Panc1 (cell line): ENCODE measurements around the gene FLT3. TPM values are rescaled to one million over a fixed set of nuclear protein-coding genes. Genes with fewer than 3 reads are reported as not detected.

Experiments used
- ATAC-seq: fragments of 200-7000 bp; cut with Tn5 transposase; 2 replicates; pipeline ENCODE4 v1.9.1; 2020; ENCODE audit warnings: mild to moderate bottlenecking, moderate library complexity
- BruUV-seq: library from RNA; stranded (reverse); fragments of 400-500 nt; replicated peaks from 2 replicates; lab custom pipeline; 2021; lab: Mats Ljungman, UMichigan
- CTCF ChIA-PET: fragments of 300-600 bp; sonication (Branson Sonifier 250); formaldehyde crosslinking; loops from one replicate; lab custom pipeline; 2022; ENCODE audit warnings: antibody characterized with exemption; lab: Charles Lee
- POLR2A ChIA-PET: fragments of 300-600 bp; sonication (Branson Sonifier 250); formaldehyde crosslinking; loops from one replicate; lab custom pipeline; 2022; ENCODE audit warnings: antibody characterized with exemption; lab: Charles Lee
- DNase-seq: peaks from one replicate; pipeline ENCODE4 v3.0.0-alpha.2; 2010; ENCODE audit warnings: low read depth, low spot score
- H3K27ac ChIP-seq: 2 replicates; pipeline ENCODE4 v1.5.1; 2011; ENCODE audit warnings: mild to moderate bottlenecking, low read length, inconsistent platforms
- H3K27me3 ChIP-seq: fragments of 200-500 bp; sonication (Bioruptor generic); 2 replicates; pipeline ENCODE4 v1.6.0; 2014; ENCODE audit warnings: low read length, inconsistent platforms; ENCODE audit not compliant: control insufficient read depth, insufficient read depth
- H3K36me3 ChIP-seq: fragments of 200-500 bp; sonication (Bioruptor generic); 2 replicates; pipeline ENCODE4 v1.5.1; 2014; ENCODE audit warnings: inconsistent platforms, mild to moderate bottlenecking, low read length, moderate library complexity; ENCODE audit not compliant: control insufficient read depth, insufficient read depth
- H3K4me1 ChIP-seq: 2 replicates; pipeline ENCODE4 v1.5.1; 2011; ENCODE audit warnings: inconsistent platforms, mild to moderate bottlenecking, low read length, moderate library complexity; ENCODE audit not compliant: control insufficient read depth, insufficient read depth
- H3K4me3 ChIP-seq, 2 experiments: 2 replicates each; pipeline ENCODE4 v1.5.1; 2011 to 2012; ENCODE audit warnings: low read depth in 2 of 2, low read length in 2 of 2, mild to moderate bottlenecking in 2 of 2, inconsistent platforms in 1 of 2, moderate library complexity in 1 of 2
- H3K9me3 ChIP-seq: fragments of 200-500 bp; sonication (Bioruptor generic); 2 replicates; pipeline ENCODE4 v1.5.1; 2014; ENCODE audit warnings: low read depth, mild to moderate bottlenecking, inconsistent platforms, low read length, moderate library complexity; ENCODE audit not compliant: control insufficient read depth, insufficient read depth
- POLR2AphosphoS5 ChIP-seq: IDR thresholded peaks from 2 replicates; pipeline ENCODE4 v1.6.1; 2012; ENCODE audit warnings: mild to moderate bottlenecking, low read depth, low read length, moderate library complexity
- SIN3A ChIP-seq: IDR thresholded peaks from 2 replicates; pipeline ENCODE4 v1.6.1; 2012; ENCODE audit warnings: low read depth, mild to moderate bottlenecking, low read length, moderate library complexity, borderline replicate concordance; ENCODE audit not compliant: insufficient read depth
- TCF7L2 ChIP-seq: IDR thresholded peaks from 2 replicates; pipeline ENCODE4 v1.6.1; 2011; ENCODE audit warnings: mild to moderate bottlenecking, low read depth, low read length, inconsistent platforms
- in situ Hi-C: cut with HindIII; loops from 2 replicates; pipeline ENCODE4 v1.10.0; 2016; ENCODE audit warnings: low sequenced_read_pairs, low pct_unique_long_range_greater_than_20kb
- intact Hi-C: fragments of 100-400 bp; cut with micrococcal nuclease; formaldehyde crosslinking; loops from one replicate; pipeline ENCODE4 v1.10.0; 2022; ENCODE audit not compliant: unreplicated experiment
- total RNA-seq: library from RNA; stranded (reverse); gene quantifications from one replicate; pipeline ENCODE4 v1.2.1, GENCODE V29; 2021; ENCODE audit not compliant: unreplicated experiment
- TF ChIP-seq, protein P1 (sequence below), 2 experiments: IDR thresholded peaks; 2 replicates each; pipeline ENCODE4 v1.6.1; 2011 to 2012; ENCODE audit warnings: low read depth in 2 of 2, control low read depth in 1 of 2, low read length in 1 of 2, mild to moderate bottlenecking in 1 of 2, moderate library complexity in 1 of 2; ENCODE audit not compliant: insufficient read depth in 1 of 2
- TF ChIP-seq, protein P2 (sequence below): fragments of 450-650 bp; IDR thresholded peaks from 2 replicates; pipeline ENCODE4 v1.5.1; 2017; ENCODE audit warnings: mild to moderate bottlenecking

Gene FLT3
- total RNA-seq, 1 experiment from 2014 or later: 0.08 TPM

DNA sequence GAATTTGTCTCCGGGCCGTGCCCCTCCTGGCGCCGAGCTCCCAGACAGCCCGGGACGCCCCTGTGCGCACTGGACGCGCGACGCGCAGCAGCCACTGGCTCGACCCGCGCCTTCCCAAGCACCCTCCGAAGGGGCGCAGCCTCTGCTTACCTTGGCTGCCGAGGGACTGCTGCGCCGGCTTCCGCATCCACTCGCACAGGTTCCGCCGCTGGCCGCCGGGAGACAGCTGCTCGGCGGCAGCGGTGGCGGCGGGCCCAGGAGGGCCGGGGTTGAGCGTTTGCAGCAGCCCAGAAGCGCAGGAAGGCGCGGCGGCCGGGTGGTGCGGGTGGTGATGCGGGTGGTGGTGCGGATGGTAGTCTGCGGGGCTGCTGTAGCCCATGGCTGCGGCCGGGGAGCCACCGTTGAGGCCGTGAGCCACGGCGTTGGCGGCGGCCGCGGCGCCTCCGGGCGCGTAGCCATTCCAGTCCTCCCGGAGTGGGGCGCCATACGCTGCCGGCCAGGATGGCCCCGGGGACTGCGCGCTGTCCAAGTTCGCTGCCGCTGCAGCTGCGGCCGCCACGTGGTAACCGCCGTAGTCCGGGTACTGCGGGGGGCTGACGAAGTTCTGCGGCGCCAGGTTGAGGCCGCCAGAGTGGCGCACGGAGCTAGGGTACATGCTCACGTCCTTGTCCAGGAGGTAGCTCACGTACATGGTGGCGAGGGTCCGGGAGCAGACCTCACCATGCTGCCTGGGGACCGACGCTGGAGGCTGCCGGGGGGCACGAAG lies 131.9 kb downstream of the FLT3 start:
- peak; percentile 54 for ATAC-seq

DNA sequence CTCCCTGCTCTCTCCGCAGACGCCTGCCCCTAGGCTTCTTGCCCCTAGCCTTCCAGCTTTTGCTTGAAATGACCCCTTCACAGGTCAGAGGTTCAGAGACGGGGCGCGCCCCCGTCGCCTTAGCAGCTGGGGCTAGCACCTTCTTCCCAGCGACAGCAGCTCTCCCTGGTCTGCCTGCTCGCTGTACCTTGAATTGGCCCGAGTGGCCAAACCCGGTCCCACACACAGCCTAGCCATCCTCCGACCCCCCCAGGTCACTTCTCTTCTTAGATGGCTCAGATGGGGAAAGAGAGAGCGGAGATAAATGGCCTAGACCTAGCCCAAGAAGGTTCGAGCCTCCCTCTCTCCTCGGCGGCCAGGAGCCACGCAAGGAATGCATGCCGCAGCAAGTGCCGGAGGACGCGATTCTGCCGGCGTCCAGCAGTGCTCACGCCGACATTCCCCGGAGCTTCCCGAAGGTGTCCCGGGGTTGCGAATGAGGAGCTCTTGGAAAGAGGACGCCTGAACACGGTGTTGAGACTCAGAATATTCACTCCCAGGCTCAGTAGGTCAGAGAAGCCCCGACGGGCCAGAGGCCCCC lies 132.6 kb downstream of the FLT3 start:
- peak; percentile 24; the same call in 1 of the 2 replicates for ATAC-seq
- intact Hi-C loops: no loop called here
- no peak for DNase-seq
- POLR2A ChIA-PET: interaction anchor here (0.7 kb wide), 1 partner anchor 773 kb away, joined by 3 read pairs; no protein-coding TSS in a partner anchor
- H3K27ac ChIP-seq: peak overlapping the region; percentile 44; the same call in 1 of the 2 replicates
- no peaks in the 10 kb centered on the region for H3K27me3 ChIP-seq
- peak overlapping the region; percentile 51 to 53 for H3K4me3 ChIP-seq
- H3K9me3 ChIP-seq: no peaks in the 10 kb centered on the region
- TF ChIP-seq, protein P1, sequence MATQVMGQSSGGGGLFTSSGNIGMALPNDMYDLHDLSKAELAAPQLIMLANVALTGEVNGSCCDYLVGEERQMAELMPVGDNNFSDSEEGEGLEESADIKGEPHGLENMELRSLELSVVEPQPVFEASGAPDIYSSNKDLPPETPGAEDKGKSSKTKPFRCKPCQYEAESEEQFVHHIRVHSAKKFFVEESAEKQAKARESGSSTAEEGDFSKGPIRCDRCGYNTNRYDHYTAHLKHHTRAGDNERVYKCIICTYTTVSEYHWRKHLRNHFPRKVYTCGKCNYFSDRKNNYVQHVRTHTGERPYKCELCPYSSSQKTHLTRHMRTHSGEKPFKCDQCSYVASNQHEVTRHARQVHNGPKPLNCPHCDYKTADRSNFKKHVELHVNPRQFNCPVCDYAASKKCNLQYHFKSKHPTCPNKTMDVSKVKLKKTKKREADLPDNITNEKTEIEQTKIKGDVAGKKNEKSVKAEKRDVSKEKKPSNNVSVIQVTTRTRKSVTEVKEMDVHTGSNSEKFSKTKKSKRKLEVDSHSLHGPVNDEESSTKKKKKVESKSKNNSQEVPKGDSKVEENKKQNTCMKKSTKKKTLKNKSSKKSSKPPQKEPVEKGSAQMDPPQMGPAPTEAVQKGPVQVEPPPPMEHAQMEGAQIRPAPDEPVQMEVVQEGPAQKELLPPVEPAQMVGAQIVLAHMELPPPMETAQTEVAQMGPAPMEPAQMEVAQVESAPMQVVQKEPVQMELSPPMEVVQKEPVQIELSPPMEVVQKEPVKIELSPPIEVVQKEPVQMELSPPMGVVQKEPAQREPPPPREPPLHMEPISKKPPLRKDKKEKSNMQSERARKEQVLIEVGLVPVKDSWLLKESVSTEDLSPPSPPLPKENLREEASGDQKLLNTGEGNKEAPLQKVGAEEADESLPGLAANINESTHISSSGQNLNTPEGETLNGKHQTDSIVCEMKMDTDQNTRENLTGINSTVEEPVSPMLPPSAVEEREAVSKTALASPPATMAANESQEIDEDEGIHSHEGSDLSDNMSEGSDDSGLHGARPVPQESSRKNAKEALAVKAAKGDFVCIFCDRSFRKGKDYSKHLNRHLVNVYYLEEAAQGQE (IDR thresholded peaks at IDR 0.05; ENCODE audit: insufficient read depth in 1 of 2, low read depth in 2 of 2, low read length in 1 of 2): no peak
- TF ChIP-seq SIN3A (no peak), TCF7L2 (no peak), POLR2AphosphoS5 (no peak)
- TF ChIP-seq, protein P2, sequence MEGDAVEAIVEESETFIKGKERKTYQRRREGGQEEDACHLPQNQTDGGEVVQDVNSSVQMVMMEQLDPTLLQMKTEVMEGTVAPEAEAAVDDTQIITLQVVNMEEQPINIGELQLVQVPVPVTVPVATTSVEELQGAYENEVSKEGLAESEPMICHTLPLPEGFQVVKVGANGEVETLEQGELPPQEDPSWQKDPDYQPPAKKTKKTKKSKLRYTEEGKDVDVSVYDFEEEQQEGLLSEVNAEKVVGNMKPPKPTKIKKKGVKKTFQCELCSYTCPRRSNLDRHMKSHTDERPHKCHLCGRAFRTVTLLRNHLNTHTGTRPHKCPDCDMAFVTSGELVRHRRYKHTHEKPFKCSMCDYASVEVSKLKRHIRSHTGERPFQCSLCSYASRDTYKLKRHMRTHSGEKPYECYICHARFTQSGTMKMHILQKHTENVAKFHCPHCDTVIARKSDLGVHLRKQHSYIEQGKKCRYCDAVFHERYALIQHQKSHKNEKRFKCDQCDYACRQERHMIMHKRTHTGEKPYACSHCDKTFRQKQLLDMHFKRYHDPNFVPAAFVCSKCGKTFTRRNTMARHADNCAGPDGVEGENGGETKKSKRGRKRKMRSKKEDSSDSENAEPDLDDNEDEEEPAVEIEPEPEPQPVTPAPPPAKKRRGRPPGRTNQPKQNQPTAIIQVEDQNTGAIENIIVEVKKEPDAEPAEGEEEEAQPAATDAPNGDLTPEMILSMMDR: no peak
- CTCF ChIA-PET: interaction anchor here (0.6 kb wide), 1 partner anchor 9 kb away, joined by 4 read pairs; no protein-coding TSS in a partner anchor
- in situ Hi-C loops: loop anchor here (25.0 kb wide), 1 partner anchor 131 kb away; no protein-coding TSS in a partner anchor
- no peaks in the 10 kb centered on the region; the same call in 1 of the 2 replicates for H3K36me3 ChIP-seq
- peaks cover 15% of the 10 kb centered on the region for H3K4me1 ChIP-seq
- BruUV-seq: no TSS peak

More for the DNA sequence above, 131.9 kb downstream of the FLT3 start:
- H3K27me3 ChIP-seq: no peaks in the 10 kb centered on the region
- intact Hi-C loops (no loop called here), in situ Hi-C loops (loop anchor here (25.0 kb wide), 1 partner anchor 131 kb away; no protein-coding TSS in a partner anchor)
- no TSS peak for BruUV-seq
- CTCF ChIA-PET: no interaction called here
- POLR2A ChIA-PET: no interaction called here
- H3K9me3 ChIP-seq: no peaks in the 10 kb centered on the region
- no peak for TF ChIP-seq POLR2AphosphoS5
- TF ChIP-seq, protein P2: peak; percentile 51
- 0 out of 2 replicates have a peak, but pooled peaks have one; percentile 13 for TF ChIP-seq SIN3A
- no peak for DNase-seq
- H3K4me3 ChIP-seq: peak overlapping the region; percentile 51 to 53
- no peaks in the 10 kb centered on the region; the same call in 1 of the 2 replicates for H3K36me3 ChIP-seq
- H3K27ac ChIP-seq: 0 out of 2 replicates have a peak overlapping the region, but pooled peaks have one; percentile 29
- H3K4me1 ChIP-seq: peaks cover 12% of the 10 kb centered on the region
